ENCODE data around the gene COL26A1. TPM values are rescaled to one million over a fixed set of nuclear protein-coding genes. Genes with fewer than 3 reads are reported as not detected.

Gene COL26A1
- total RNA-seq, 1 experiment from 2014 or later: 42.6 TPM

DNA sequence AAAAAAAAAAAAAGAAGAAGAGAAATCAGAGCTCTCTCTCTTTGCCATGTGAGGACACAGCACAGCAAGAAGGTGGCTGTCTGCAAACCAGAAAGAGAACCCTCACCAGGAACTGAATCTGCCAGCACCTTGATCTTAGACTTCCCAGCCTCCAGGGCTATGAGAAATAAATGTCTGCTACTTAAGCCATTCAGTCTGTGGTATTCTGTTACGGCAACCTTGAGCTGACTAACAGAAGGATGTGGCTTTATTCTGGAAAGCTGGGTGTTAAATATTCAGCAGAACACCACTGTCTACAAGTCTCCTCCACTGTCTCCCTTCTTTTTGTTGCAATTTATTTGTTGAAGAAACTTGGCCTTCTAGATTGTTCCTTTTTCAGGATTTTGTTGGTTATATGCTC is 5.0 kb downstream of the COL26A1 start:
- H3K4ac ChIP-seq (ENCODE audit: low read depth, low read length): no peak overlapping the region; the same call in 1 of the 2 replicates
- H2AFZ ChIP-seq (ENCODE audit: low read length): no peak overlapping the region
- no peak overlapping the region for H3K4me2 ChIP-seq (ENCODE audit: insufficient read depth, insufficient read length, low read length)
- Mint-ChIP-seq H3K4me1 (peaks cover 18 to 24% of the 10 kb centered on the region in 2 experiments), H3K27ac (no peak overlapping the region), H3K36me3 (ENCODE audit: insufficient read depth in 1 of 3, low read depth in 3 of 3) (peaks cover 10 to 45% (median 34%) of the 10 kb centered on the region in 3 experiments), H3K9me3 (peaks cover 0 to 5% of the 10 kb centered on the region in 2 experiments; a peak in 4 of 5 replicates), H3K27me3 (ENCODE audit: low read depth) (no peaks in the 10 kb centered on the region), H3K4me3 (no peak overlapping the region)
- H3K4me1 ChIP-seq (ENCODE audit: insufficient read depth, low read length): no peaks in the 10 kb centered on the region; the same call in 1 of the 2 replicates
- no peak overlapping the region for H2BK12ac ChIP-seq (ENCODE audit: insufficient read length, low read depth, low read length)
- H3K27ac ChIP-seq (ENCODE audit: insufficient read length, low read depth, low read length): no peak overlapping the region
- peaks cover under 1% of the 10 kb centered on the region for H3K23me2 ChIP-seq (ENCODE audit: insufficient read length, low read depth, low read length, poor library complexity, severe bottlenecking)
- no peaks in the 10 kb centered on the region for H4K20me1 ChIP-seq (ENCODE audit: control insufficient read depth, insufficient read depth, insufficient read length)
- no peak overlapping the region for H4K91ac ChIP-seq (ENCODE audit: insufficient read length, low read depth, low read length)
- peaks cover 7% of the 10 kb centered on the region; the same call in 1 of the 2 replicates for H3K79me2 ChIP-seq (ENCODE audit: insufficient read depth, low read length)
- TF ChIP-seq, protein P1, sequence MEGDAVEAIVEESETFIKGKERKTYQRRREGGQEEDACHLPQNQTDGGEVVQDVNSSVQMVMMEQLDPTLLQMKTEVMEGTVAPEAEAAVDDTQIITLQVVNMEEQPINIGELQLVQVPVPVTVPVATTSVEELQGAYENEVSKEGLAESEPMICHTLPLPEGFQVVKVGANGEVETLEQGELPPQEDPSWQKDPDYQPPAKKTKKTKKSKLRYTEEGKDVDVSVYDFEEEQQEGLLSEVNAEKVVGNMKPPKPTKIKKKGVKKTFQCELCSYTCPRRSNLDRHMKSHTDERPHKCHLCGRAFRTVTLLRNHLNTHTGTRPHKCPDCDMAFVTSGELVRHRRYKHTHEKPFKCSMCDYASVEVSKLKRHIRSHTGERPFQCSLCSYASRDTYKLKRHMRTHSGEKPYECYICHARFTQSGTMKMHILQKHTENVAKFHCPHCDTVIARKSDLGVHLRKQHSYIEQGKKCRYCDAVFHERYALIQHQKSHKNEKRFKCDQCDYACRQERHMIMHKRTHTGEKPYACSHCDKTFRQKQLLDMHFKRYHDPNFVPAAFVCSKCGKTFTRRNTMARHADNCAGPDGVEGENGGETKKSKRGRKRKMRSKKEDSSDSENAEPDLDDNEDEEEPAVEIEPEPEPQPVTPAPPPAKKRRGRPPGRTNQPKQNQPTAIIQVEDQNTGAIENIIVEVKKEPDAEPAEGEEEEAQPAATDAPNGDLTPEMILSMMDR (conservative IDR thresholded peaks at IDR 0.05): no peak
- H4K5ac ChIP-seq (ENCODE audit: insufficient read length, low read depth, low read length): no peak overlapping the region
- H2AK5ac ChIP-seq (ENCODE audit: insufficient read length, low read length): no peak overlapping the region
- DNase-seq: no peak
- H3K56ac ChIP-seq (ENCODE audit: insufficient read length, low read depth, low read length): no peak overlapping the region
- no peak overlapping the region for H3K23ac ChIP-seq (ENCODE audit: insufficient read length, low read depth, low read length)
- no peak overlapping the region for H3K14ac ChIP-seq (ENCODE audit: insufficient read depth, low read length)
- no peaks in the 10 kb centered on the region for H3K27me3 ChIP-seq (ENCODE audit: insufficient read depth, low read length)
- WGBS (ENCODE audit: extremely low coverage, insufficient read length, low lambda C conversion rate): no CpG with 5 or more reads among the region's 1 CpG
- H2BK120ac ChIP-seq (ENCODE audit: low read depth, low read length, poor library complexity, severe bottlenecking): peak overlapping the region; percentile 2
- no peaks in the 10 kb centered on the region for H3K9me3 ChIP-seq (ENCODE audit: control insufficient read depth, low read depth, low read length)
- H4K8ac ChIP-seq (replicated peaks; ENCODE audit: insufficient read length, low read depth, low read length): no peak overlapping the region
- peaks cover 12% of the 10 kb centered on the region for H3K79me1 ChIP-seq (ENCODE audit: insufficient read depth, low read depth, low read length, poor library complexity, severe bottlenecking)
- no peak overlapping the region for H2BK20ac ChIP-seq (ENCODE audit: low read depth, low read length, poor library complexity, severe bottlenecking)
- H2BK5ac ChIP-seq (ENCODE audit: insufficient read length, low read length): no peak overlapping the region
- H3K18ac ChIP-seq (ENCODE audit: insufficient read length, low read depth, low read length): no peak overlapping the region
- H3T11ph ChIP-seq (ENCODE audit: low read length): no peak overlapping the region
- no peak overlapping the region for H2BK15ac ChIP-seq (ENCODE audit: low read depth, low read length)
- H3K9ac ChIP-seq (ENCODE audit: extremely low read depth, insufficient read length, low read length): no peak overlapping the region
